K562 (cell line): ENCODE results near the gene AMBRA1. TPM values are rescaled to one million over a fixed set of nuclear protein-coding genes. Genes with fewer than 3 reads are reported as not detected.

Source experiments
- DDX20 ChIP-seq: fragments of 450-650 bp; IDR thresholded peaks from 2 replicates; pipeline ENCODE4 v1.6.1; 2016; ENCODE audit warnings: missing genetic modification characterization, low read depth, mild to moderate bottlenecking, missing compliant biosample characterization, moderate library complexity
- DNMT1 ChIP-seq: fragments of 450-650 bp; IDR thresholded peaks from 2 replicates; pipeline ENCODE4 v1.6.1; 2016; ENCODE audit warnings: antibody characterized with exemption, mild to moderate bottlenecking
- NFIX ChIP-seq: fragments of 250-450 bp; sonication (Bioruptor Pico); IDR thresholded peaks from 2 replicates; pipeline ENCODE4 v1.4.0; 2020; ENCODE audit warnings: low read depth, mild to moderate bottlenecking, moderate library complexity
- PREB ChIP-seq: sonication (generic); formaldehyde crosslinking; IDR thresholded peaks from 2 replicates; pipeline ENCODE4 v1.8.1; 2023; ENCODE audit warnings: mild to moderate bottlenecking, missing genetic modification reagents
- RB1 ChIP-seq: fragments of 450-650 bp; IDR thresholded peaks from 2 replicates; pipeline ENCODE4 v1.6.1; 2017; ENCODE audit warnings: low read depth, mild to moderate bottlenecking
- SIX5 ChIP-seq, 2 experiments: IDR thresholded peaks; 2 replicates each; pipeline ENCODE4 v1.6.1; 2011; ENCODE audit warnings: low read length in 2 of 2, borderline replicate concordance in 1 of 2, low read depth in 1 of 2, mild to moderate bottlenecking in 1 of 2, moderate library complexity in 1 of 2; ENCODE audit not compliant: insufficient read depth in 1 of 2
- SRSF9 ChIP-seq: fragments of 200-400 bp; formaldehyde crosslinking; IDR thresholded peaks from 2 replicates; pipeline ENCODE4 v1.6.1; 2017; ENCODE audit warnings: low read depth, low read length, borderline replicate concordance
- ZNF143 ChIP-seq: sonication (generic); formaldehyde crosslinking; IDR thresholded peaks from 2 replicates; pipeline ENCODE4 v1.9.0; 2022; ENCODE audit warnings: mild to moderate bottlenecking, missing genetic modification reagents
- ZNF589 ChIP-seq: fragments of 200-800 bp; sonication (Bioruptor generic); IDR thresholded peaks from 2 replicates; pipeline ENCODE4 v1.6.1; 2016; ENCODE audit warnings: low read depth, missing genetic modification characterization, missing compliant biosample characterization
- polyA plus RNA-seq, 8 experiments: library from polyadenylated mRNA; depleted of rRNA in 4 of 8; stranded (reverse) in 5 of 8; unstranded in 3 of 8; fragments of >200 nt; fragmentation: Nextera tagmentation in 2 of 8; fragmentation: Illumina TruSeq in 1 of 8; extraction: Ambion mirVana in 2 of 8; extraction: Trizol in 1 of 8; gene quantifications; 2 replicates each; pipeline versions ENCODE4 v1.2.1 to v1.2.3, GENCODE V29; 2011 to 2014; ENCODE audit warnings: inconsistent platforms in 1 of 8, missing spikeins in 1 of 8
- total RNA-seq, 7 experiments: library from RNA; depleted of rRNA in 6 of 7; stranded (reverse); fragments of >200 nt in 6 of 7; fragmentation: Illumina TruSeq in 2 of 7; extraction: Trizol in 2 of 7; gene quantifications; 2 replicates each; pipeline versions ENCODE4 v1.2.1 to v1.2.3, GENCODE V29; 2011 to 2021; ENCODE audit warnings: low replicate concordance in 1 of 7
- TF ChIP-seq, protein P1 (sequence below): sonication (generic); formaldehyde crosslinking; IDR thresholded peaks from 2 replicates; pipeline ENCODE4 v1.8.1; 2023; ENCODE audit warnings: mild to moderate bottlenecking, missing genetic modification reagents

Gene AMBRA1
- total and polyA plus RNA-seq, 9 of the 15 experiments (the other 6 are each of a cell fraction or from before 2014, with no cell fraction given): 0.15 to 24.5 (median 13.0) TPM

GRCh38 chr11:46475926-46476545, 117.8 kb downstream of the AMBRA1 start (continued):
- TF ChIP-seq, protein P1, sequence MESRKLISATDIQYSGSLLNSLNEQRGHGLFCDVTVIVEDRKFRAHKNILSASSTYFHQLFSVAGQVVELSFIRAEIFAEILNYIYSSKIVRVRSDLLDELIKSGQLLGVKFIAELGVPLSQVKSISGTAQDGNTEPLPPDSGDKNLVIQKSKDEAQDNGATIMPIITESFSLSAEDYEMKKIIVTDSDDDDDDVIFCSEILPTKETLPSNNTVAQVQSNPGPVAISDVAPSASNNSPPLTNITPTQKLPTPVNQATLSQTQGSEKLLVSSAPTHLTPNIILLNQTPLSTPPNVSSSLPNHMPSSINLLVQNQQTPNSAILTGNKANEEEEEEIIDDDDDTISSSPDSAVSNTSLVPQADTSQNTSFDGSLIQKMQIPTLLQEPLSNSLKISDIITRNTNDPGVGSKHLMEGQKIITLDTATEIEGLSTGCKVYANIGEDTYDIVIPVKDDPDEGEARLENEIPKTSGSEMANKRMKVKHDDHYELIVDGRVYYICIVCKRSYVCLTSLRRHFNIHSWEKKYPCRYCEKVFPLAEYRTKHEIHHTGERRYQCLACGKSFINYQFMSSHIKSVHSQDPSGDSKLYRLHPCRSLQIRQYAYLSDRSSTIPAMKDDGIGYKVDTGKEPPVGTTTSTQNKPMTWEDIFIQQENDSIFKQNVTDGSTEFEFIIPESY (CRISPR knock-in tag): no peak
- TF ChIP-seq ZNF143 (CRISPR knock-in tag) (no peak), SIX5 (IDR thresholded peaks at IDR 0.05; ENCODE audit: borderline replicate concordance in 1 of 2, insufficient read depth in 1 of 2, low read depth in 1 of 2, low read length in 2 of 2) (no peak), SRSF9 (no peak), RB1 (no peak), NFIX (no peak), ZNF589 (CRISPR knock-in tag) (no peak), DDX20 (no peak), DNMT1 (no peak), PREB (CRISPR knock-in tag) (no peak)
